Measurements from ENCODE around the gene B4GALT7.

The B4GALT7 gene, protein sequence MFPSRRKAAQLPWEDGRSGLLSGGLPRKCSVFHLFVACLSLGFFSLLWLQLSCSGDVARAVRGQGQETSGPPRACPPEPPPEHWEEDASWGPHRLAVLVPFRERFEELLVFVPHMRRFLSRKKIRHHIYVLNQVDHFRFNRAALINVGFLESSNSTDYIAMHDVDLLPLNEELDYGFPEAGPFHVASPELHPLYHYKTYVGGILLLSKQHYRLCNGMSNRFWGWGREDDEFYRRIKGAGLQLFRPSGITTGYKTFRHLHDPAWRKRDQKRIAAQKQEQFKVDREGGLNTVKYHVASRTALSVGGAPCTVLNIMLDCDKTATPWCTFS

DNA sequence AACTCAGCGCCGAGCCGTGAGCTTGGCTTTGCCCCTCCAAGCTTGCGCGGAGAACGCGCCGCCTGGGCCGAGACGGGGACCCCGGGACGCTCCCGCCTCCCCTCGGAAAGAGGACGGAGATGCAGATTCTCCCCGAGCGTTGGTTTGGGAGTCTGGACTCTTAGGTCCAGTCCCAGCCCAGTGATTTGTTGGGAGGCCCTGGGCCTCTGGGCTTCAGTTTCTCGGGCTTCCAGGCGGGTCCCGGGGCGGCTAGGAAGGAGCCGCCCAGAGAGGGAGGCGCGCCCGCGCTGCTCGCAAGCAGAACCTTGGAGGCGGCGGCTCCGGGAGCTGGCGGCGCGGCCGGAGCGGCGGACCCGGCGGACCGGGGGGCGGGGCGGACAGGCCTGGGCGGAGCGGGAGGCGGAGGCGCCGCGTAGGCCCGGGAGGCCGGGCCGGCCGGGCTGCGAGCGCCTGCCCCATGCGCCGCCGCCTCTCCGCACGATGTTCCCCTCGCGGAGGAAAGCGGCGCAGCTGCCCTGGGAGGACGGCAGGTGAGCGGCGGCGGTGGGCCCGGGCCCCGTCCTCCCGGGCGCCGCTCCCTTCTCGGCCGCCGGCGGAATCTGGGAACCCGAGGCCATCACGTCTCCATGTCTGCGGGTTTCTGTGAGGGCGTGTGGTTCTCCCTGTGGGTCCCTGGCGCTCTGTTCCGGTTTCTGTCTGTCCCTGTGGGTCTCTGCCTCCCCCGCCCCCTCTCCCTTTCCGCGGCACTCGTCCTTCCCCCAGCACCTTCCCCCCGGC, at the start of gene B4GALT7:
Gene B4GALT7 (plus strand): TSS at position 402 of the 777 bp plus-strand sequence. CDS start 79 bp downstream, at position 481.
- TF ChIP-seq, protein P1, sequence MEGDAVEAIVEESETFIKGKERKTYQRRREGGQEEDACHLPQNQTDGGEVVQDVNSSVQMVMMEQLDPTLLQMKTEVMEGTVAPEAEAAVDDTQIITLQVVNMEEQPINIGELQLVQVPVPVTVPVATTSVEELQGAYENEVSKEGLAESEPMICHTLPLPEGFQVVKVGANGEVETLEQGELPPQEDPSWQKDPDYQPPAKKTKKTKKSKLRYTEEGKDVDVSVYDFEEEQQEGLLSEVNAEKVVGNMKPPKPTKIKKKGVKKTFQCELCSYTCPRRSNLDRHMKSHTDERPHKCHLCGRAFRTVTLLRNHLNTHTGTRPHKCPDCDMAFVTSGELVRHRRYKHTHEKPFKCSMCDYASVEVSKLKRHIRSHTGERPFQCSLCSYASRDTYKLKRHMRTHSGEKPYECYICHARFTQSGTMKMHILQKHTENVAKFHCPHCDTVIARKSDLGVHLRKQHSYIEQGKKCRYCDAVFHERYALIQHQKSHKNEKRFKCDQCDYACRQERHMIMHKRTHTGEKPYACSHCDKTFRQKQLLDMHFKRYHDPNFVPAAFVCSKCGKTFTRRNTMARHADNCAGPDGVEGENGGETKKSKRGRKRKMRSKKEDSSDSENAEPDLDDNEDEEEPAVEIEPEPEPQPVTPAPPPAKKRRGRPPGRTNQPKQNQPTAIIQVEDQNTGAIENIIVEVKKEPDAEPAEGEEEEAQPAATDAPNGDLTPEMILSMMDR (IDR thresholded peaks at IDR 0.05), result no peak

DNA sequence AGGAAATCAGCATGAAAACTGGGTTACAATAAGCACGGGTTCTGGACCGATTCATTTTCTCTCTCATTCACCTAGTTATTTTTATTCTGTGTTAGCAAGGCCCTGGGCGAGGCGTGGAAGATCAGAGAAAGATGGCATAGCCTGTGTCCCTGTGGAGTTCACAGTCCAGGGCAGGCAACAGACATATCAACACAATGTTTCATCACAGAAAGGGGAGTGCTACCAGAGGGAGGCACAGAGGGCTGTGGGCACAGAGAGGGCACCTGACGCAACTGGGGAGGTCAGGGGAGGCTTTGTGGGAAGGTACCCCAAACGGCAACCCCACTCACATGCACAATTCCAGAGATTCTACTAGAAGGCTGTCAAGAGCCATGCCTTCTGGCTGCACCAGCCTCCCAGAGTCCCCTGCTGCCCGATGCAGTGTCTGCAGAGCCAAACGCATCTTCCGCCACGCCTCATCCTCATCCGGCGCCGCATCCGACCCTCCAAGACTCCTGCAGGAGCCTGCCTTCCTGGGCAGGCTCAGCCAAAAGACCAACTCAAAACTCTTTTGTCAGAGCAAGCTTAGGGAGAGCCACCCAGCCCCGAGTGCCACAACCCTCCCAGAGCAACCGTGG, 47.0 kb upstream of the B4GALT7 start:
- TF ChIP-seq, protein P1 (IDR thresholded peaks at IDR 0.05), result no peak

DNA sequence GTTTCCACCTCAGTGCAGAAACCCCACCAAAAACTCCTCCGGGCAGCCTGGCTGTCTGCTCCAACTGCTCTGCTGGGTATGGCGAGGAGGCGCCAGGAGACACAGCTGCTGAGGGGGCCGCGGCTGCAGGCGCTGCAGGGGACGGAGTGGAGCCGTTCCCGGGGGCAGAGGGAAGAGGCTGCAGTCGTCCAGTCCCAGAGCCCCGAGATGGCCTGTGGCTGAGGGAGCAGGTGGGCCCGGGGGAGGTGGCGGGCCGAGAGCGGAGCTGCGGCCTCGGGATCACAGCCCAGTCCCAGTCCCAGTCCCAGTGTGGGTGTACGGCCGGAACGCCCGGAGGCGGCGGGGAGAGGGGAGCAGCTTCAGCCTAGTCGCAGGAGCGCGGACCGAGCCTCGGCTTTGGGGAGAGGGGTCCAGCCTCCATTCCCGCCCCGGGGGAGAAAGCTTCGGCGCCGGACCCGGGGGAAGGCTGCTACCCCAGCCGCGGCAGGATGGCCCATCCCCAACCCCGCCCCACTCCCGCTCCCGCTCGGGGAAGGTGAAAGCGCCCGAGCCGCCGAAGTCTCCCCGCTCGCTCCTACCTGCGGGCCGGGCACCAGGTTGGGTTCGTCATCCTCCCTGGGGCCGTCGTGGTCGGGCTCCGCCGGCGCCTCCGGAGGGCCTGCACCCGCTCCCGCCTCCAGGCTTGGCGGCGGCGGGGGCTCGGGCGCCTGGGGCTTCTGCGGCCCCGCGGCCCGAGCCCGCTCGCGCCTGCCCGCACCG, 46.1 kb upstream of the B4GALT7 start:
- TF ChIP-seq, protein P1 (IDR thresholded peaks at IDR 0.05), result no peak

DNA sequence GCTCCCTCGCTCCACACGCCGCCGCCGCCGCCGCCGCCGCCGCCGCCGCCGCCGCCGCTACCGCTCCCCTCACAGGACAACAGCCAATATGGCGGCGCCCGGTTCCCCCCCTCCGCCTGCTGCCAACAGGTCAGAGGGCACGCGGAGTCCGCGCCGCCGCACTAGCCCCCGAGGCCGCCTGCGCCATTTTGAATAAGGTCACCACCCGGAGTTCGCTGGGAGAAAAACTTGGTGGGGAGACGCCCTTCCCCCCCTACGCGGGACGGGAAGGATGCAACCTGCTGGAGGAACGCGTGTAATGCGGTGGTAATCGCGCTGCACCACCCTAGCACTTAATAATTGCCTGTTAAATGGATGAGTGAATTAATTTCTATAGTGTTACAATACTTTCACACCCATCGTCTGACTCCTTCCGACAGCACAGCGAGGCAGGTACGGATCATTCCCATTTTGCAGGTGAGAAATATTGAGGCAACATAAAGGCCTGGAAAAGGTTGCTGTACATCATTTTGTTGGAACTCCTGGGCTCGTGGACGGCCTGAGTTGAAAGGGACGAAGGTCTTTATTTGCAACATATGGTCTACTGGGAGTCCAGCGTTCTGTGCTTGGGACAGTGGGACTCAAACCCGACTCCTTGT, 45.3 kb upstream of the B4GALT7 start, which contains the start of gene FAM193B:
Gene FAM193B (minus strand): TSS at position 90 of the 638 bp plus-strand sequence. CDS start 105 bp downstream, outside the sequence.
- TF ChIP-seq, protein P1 (IDR thresholded peaks at IDR 0.05), result no peak; the same call in 1 of the 2 replicates

DNA sequence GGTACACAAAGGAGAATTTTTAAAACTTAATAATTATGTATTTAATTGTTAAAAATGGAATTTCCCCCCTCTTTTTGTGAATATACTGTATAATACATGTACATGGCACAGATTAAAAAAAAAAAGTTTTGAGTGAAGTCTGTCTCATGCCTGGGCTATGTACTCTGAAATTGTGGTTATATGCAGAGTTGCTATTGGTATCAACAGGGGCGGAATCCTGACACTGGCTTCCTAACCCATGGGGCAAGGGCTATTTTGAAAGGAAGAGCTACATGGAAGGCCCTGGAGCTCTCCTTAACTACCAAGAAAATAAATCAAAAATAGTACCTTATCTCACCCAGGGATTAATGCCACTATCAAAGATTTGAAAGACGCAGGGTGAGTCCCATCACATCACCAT, 44.7 kb upstream of the B4GALT7 start:
- TF ChIP-seq, protein P1 (IDR thresholded peaks at IDR 0.05), result no peak

DNA sequence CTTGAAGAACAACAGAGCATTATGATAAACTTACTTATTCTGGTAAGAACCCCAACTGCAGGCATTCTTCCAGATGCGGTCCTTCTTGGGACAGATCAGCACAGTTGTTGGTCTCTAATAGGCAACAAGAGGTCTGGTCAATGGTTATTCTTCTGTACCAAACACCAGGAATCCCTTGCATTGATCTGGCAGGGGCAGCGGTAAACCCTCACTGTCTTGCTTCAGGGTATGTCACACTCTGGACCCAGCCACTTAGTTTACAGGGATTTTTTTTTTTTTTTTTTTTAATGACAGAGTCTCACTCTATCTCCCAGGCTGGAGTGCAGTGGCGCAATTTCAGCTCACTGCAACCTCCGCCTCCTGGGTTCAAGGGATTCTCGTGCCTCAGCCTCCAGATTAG, 44.3 kb upstream of the B4GALT7 start:
- TF ChIP-seq, protein P1 (IDR thresholded peaks at IDR 0.05), result no peak
